IMR-90 (cell line): Measurements from ENCODE around the gene VPREB3. TPM values are rescaled to one million over a fixed set of nuclear protein-coding genes. Genes with fewer than 3 reads are reported as not detected.

Experiments
- ATAC-seq: fragments of 200-7000 bp; cut with Tn5 transposase; 2 replicates; pipeline ENCODE4 v1.9.1; 2020; ENCODE audit warnings: low read depth, mild to moderate bottlenecking, moderate library complexity
- BruUV-seq: library from RNA; stranded (reverse); fragments of 400-500 nt; replicated peaks from 2 replicates; lab custom pipeline; 2021; lab: Mats Ljungman, UMichigan
- CTCF ChIA-PET: fragments of 300-600 bp; formaldehyde crosslinking; extraction: SDS; loops from one replicate; lab custom pipeline; 2021; ENCODE audit warnings: antibody characterized with exemption; lab: Yijun Ruan, JAX
- POLR2A ChIA-PET: fragments of 300-600 bp; sonication (Branson Sonifier 250); formaldehyde crosslinking; loops from one replicate; lab custom pipeline; 2022; ENCODE audit warnings: antibody characterized with exemption; ENCODE audit not compliant: unreplicated experiment; lab: Charles Lee
- DNase-seq: peaks from one replicate; pipeline ENCODE4 v3.0.0; 2013
- H2AFZ ChIP-seq: replicated peaks from 2 replicates; pipeline ENCODE3; 2013; ENCODE audit warnings: low read length, mild to moderate bottlenecking; ENCODE audit not compliant: poor library complexity
- H2AK5ac ChIP-seq: 2 replicates; pipeline ENCODE4 v1.6.1; 2013; ENCODE audit warnings: low read depth, low read length, inconsistent platforms
- H2AK9ac ChIP-seq: replicated peaks from 2 replicates; pipeline ENCODE3; 2013; ENCODE audit warnings: mild to moderate bottlenecking, low read depth, low read length, moderate library complexity; ENCODE audit not compliant: poor library complexity
- H2BK120ac ChIP-seq: 2 replicates; pipeline ENCODE4 v1.6.1; 2013; ENCODE audit warnings: low read depth, low read length, inconsistent platforms
- H2BK15ac ChIP-seq: 3 replicates; pipeline ENCODE4 v1.6.1; 2013; ENCODE audit warnings: low read depth, low read length, inconsistent platforms
- H2BK20ac ChIP-seq: 2 replicates; pipeline ENCODE4 v1.6.1; 2013; ENCODE audit warnings: low read depth, mild to moderate bottlenecking, inconsistent platforms, low read length, moderate library complexity
- H2BK5ac ChIP-seq: 2 replicates; pipeline ENCODE4 v1.6.1; 2013; ENCODE audit warnings: mild to moderate bottlenecking, low read depth, low read length, inconsistent platforms; ENCODE audit not compliant: poor library complexity, severe bottlenecking
- H3K14ac ChIP-seq: replicated peaks from 2 replicates; pipeline ENCODE4 v1.6.1; 2013; ENCODE audit warnings: low read depth, low read length, inconsistent platforms
- H3K18ac ChIP-seq: 2 replicates; pipeline ENCODE4 v1.6.1; 2013; ENCODE audit warnings: low read depth, low read length, control low read depth
- H3K23ac ChIP-seq: 2 replicates; pipeline ENCODE4 v1.6.1; 2013; ENCODE audit warnings: low read depth, low read length, inconsistent platforms
- H3K27ac ChIP-seq: 2 replicates; pipeline ENCODE4 v1.5.1; 2013; ENCODE audit warnings: mild to moderate bottlenecking, control low read depth, low read length; ENCODE audit not compliant: insufficient read depth
- H3K27me3 ChIP-seq: 2 replicates; pipeline ENCODE4 v1.6.1; 2013; ENCODE audit warnings: low read length; ENCODE audit not compliant: control insufficient read depth, insufficient read depth
- H3K36me3 ChIP-seq: 2 replicates; pipeline ENCODE4 v1.6.1; 2013; ENCODE audit warnings: low read length, mixed read lengths; ENCODE audit not compliant: control insufficient read depth, insufficient read depth
- H3K4ac ChIP-seq: 2 replicates; pipeline ENCODE4 v1.6.1; 2013; ENCODE audit warnings: low read depth, low read length, inconsistent platforms
- H3K4me1 ChIP-seq: 2 replicates; pipeline ENCODE4 v1.6.1; 2013; ENCODE audit warnings: low read length, mixed read lengths; ENCODE audit not compliant: control insufficient read depth, insufficient read depth
- H3K4me2 ChIP-seq: 2 replicates; pipeline ENCODE4 v1.6.1; 2013; ENCODE audit warnings: low read depth, mild to moderate bottlenecking, control low read depth, low read length, moderate library complexity
- H3K4me3 ChIP-seq: 2 replicates; pipeline ENCODE4 v1.5.1; 2013; ENCODE audit warnings: low read depth, mild to moderate bottlenecking, control low read depth, low read length, moderate library complexity; ENCODE audit not compliant: insufficient read depth
- H3K56ac ChIP-seq: 2 replicates; pipeline ENCODE4 v1.6.1; 2013; ENCODE audit warnings: low read length, inconsistent platforms; ENCODE audit not compliant: insufficient read depth; ENCODE audit errors: extremely low read depth
- H3K79me1 ChIP-seq, 2 experiments: 2 replicates each; pipeline ENCODE4 v1.6.1; 2013; ENCODE audit warnings: low read length in 2 of 2, inconsistent platforms in 1 of 2, low read depth in 1 of 2
- H3K9ac ChIP-seq: 2 replicates; pipeline ENCODE4 v1.6.1; 2013; ENCODE audit warnings: low read depth, low read length, control low read depth
- H3K9me1 ChIP-seq: 2 replicates; pipeline ENCODE4 v1.6.1; 2013; ENCODE audit warnings: low read length, inconsistent platforms; ENCODE audit not compliant: insufficient read depth
- H3K9me3 ChIP-seq: 2 replicates; pipeline ENCODE4 v1.6.1; 2013; ENCODE audit warnings: low read length; ENCODE audit not compliant: control insufficient read depth, insufficient read depth
- H4K20me1 ChIP-seq: 2 replicates; pipeline ENCODE4 v1.6.1; 2013; ENCODE audit warnings: low read length, inconsistent platforms; ENCODE audit not compliant: insufficient read depth
- H4K5ac ChIP-seq: 2 replicates; pipeline ENCODE4 v1.6.1; 2013; ENCODE audit warnings: mild to moderate bottlenecking, low read depth, low read length, control low read depth
- H4K8ac ChIP-seq, 2 experiments: 2 replicates each; pipeline ENCODE4 v1.6.1; 2013; ENCODE audit warnings: low read depth in 2 of 2, low read length in 2 of 2, control low read depth in 1 of 2, inconsistent platforms in 1 of 2
- H4K91ac ChIP-seq: 2 replicates; pipeline ENCODE4 v1.6.1; 2013; ENCODE audit warnings: low read depth, low read length, inconsistent platforms; ENCODE audit not compliant: insufficient read depth
- BHLHE40 ChIP-seq: fragments of 150-350 bp; IDR thresholded peaks from 2 replicates; pipeline ENCODE4 v1.6.1; 2016; ENCODE audit warnings: mild to moderate bottlenecking, low read depth, low read length
- CEBPB ChIP-seq: IDR thresholded peaks from 2 replicates; pipeline ENCODE4 v1.6.1; 2012; ENCODE audit warnings: low read depth, low read length, improper control_type of control experiment
- CHD1 ChIP-seq: IDR thresholded peaks from 2 replicates; pipeline ENCODE4 v1.6.1; 2012; ENCODE audit warnings: low read depth, low read length, improper control_type of control experiment
- ELK1 ChIP-seq: fragments of 150-350 bp; IDR thresholded peaks from 2 replicates; pipeline ENCODE4 v1.6.1; 2016; ENCODE audit warnings: low read depth, mild to moderate bottlenecking, low read length, moderate library complexity, borderline replicate concordance
- FOS ChIP-seq: fragments of 150-350 bp; IDR thresholded peaks from 2 replicates; pipeline ENCODE4 v1.6.1; 2016; ENCODE audit warnings: low read depth, low read length
- MAFK ChIP-seq: IDR thresholded peaks from 2 replicates; pipeline ENCODE4 v1.6.1; 2012; ENCODE audit warnings: low read depth, low read length, improper control_type of control experiment
- MAZ ChIP-seq: IDR thresholded peaks from 2 replicates; pipeline ENCODE4 v1.6.1; 2012; ENCODE audit warnings: low read depth, mild to moderate bottlenecking, low read length, improper control_type of control experiment, moderate library complexity, borderline replicate concordance
- MXI1 ChIP-seq: IDR thresholded peaks from 2 replicates; pipeline ENCODE4 v1.6.1; 2012; ENCODE audit warnings: low read depth, mild to moderate bottlenecking, low read length, moderate library complexity, borderline replicate concordance
- NFE2L2 ChIP-seq: fragments of 150-350 bp; IDR thresholded peaks from 2 replicates; pipeline ENCODE4 v1.6.1; 2016; ENCODE audit warnings: low read depth, mild to moderate bottlenecking, low read length
- POLR2A ChIP-seq: IDR thresholded peaks from 2 replicates; pipeline ENCODE4 v1.6.1; 2012; ENCODE audit warnings: mild to moderate bottlenecking, low read depth, low read length
- RCOR1 ChIP-seq: IDR thresholded peaks from 2 replicates; pipeline ENCODE4 v1.6.1; 2012; ENCODE audit warnings: mild to moderate bottlenecking, low read length, improper control_type of control experiment; ENCODE audit not compliant: insufficient replicate concordance
- RFX5 ChIP-seq: IDR thresholded peaks from 2 replicates; pipeline ENCODE4 v1.8.0; 2012; ENCODE audit warnings: low read depth, mild to moderate bottlenecking, low read length, moderate library complexity
- SMC3 ChIP-seq: fragments of 150-350 bp; IDR thresholded peaks from 2 replicates; pipeline ENCODE4 v1.6.1; 2016; ENCODE audit warnings: low read depth, mild to moderate bottlenecking, antibody characterized with exemption, low read length, moderate library complexity
- WGBS, 2 experiments: methylation state at CpG; one replicate each; pipeline versions ENCODE4 v1.1.5 to v1.1.7; 2013; ENCODE audit warnings: missing lambda C conversion rate in 2 of 2; ENCODE audit not compliant: insufficient read length in 1 of 2; ENCODE audit errors: extremely low coverage in 2 of 2; 5-methylcytosine and 5-hydroxymethylcytosine counted together
- dilution Hi-C: fragments of 300-500 bp; cut with HindIII; formaldehyde crosslinking; loops from one replicate; pipeline ENCODE4 v1.14.3; 2018; ENCODE audit warnings: low sequenced_read_pairs; ENCODE audit not compliant: unreplicated experiment
- in situ Hi-C: fragments of 300-500 bp; cut with MboI; formaldehyde crosslinking; loops from 3 replicates; pipeline ENCODE4 v1.14.3; 2019; ENCODE audit warnings: low sequenced_read_pairs, inconsistent platforms, mixed read lengths
- intact Hi-C: fragments of 100-400 bp; cut with micrococcal nuclease; formaldehyde crosslinking; loops from 2 replicates; pipeline ENCODE4 v1.10.0; 2022
- polyA plus RNA-seq, 3 experiments: library from polyadenylated mRNA; depleted of rRNA; stranded (reverse); fragments of >200 nt; gene quantifications; 2 replicates each; pipeline ENCODE4 v1.2.3, GENCODE V29; 2012; ENCODE audit warnings: low replicate concordance in 1 of 3
- total RNA-seq: library from RNA; depleted of rRNA; stranded (reverse); fragments of >200 nt; gene quantifications from 2 replicates; pipeline ENCODE4 v1.2.3, GENCODE V29; 2012
- TF ChIP-seq, protein P1 (sequence below): fragments of 150-350 bp; IDR thresholded peaks from 2 replicates; pipeline ENCODE4 v1.6.1; 2017; ENCODE audit warnings: mild to moderate bottlenecking, antibody characterized with exemption, low read length, low read depth

The VPREB3 gene
- total and polyA plus RNA-seq, 2 of the 4 experiments (the other 2 are of a cell fraction), result not detected

- H2BK15ac ChIP-seq, result peak within 1 kb of the TSS; percentile 53; the same call in 2 of the 3 replicates
- DNase-seq (peak; percentile 29), ATAC-seq (peak; percentile 88)
- H3K4ac ChIP-seq, result peak within 1 kb of the TSS; percentile 79
- peak within 1 kb of the TSS; percentile 35 for H2BK5ac ChIP-seq
- peak within 1 kb of the TSS; percentile 57 for H4K91ac ChIP-seq
- H3K27ac ChIP-seq, result no peak within 1 kb of the TSS; the same call in 1 of the 2 replicates
- H3K27me3 ChIP-seq, result no peaks in the 10 kb centered on the region
- H3K56ac ChIP-seq, result peak within 1 kb of the TSS; percentile 17; the same call in 1 of the 2 replicates
- no peaks in the 10 kb centered on the region for H4K20me1 ChIP-seq
- H2AK9ac ChIP-seq, result peak within 1 kb of the TSS; percentile 1
- no peaks in the 10 kb centered on the region for H3K9me3 ChIP-seq
- 62% methylated on average over 4 of the region's 23 CpGs; no CpG with 5 or more reads in 1 of the 2 experiments for WGBS, 2 experiments
- ChIA-PET CTCF (no interaction called here), POLR2A (no interaction called here)
- H4K8ac ChIP-seq, result peak within 1 kb of the TSS; percentile 89 to 96
- in situ Hi-C loops, result no loop called here
- H2AK5ac ChIP-seq, result peak within 1 kb of the TSS; percentile 90
- no peak within 1 kb of the TSS for H3K9ac ChIP-seq
- H4K5ac ChIP-seq, result peak within 1 kb of the TSS; percentile 89
- BruUV-seq, result no TSS peak
- peak within 1 kb of the TSS; percentile 80 for H2BK120ac ChIP-seq
- H3K23ac ChIP-seq, result peak within 1 kb of the TSS; percentile 29; the same call in 1 of the 2 replicates
- 0 out of 2 replicates have a peak, but pooled peaks cover 7% of the 10 kb centered on the region for H3K9me1 ChIP-seq
- peak within 1 kb of the TSS; percentile 83 for H2AFZ ChIP-seq
- H3K79me1 ChIP-seq, result no peaks in the 10 kb centered on the region
- H3K4me2 ChIP-seq, result peak within 1 kb of the TSS; percentile 59
- intact Hi-C loops, result no loop called here
- peak within 1 kb of the TSS; percentile 78; the same call in 1 of the 2 replicates for H3K18ac ChIP-seq
- peaks cover 8% of the 10 kb centered on the region for H3K4me1 ChIP-seq
- dilution Hi-C loops, result no loop called here
- no peaks in the 10 kb centered on the region for H3K36me3 ChIP-seq
- no peak within 1 kb of the TSS for H3K4me3 ChIP-seq
- 0 out of 2 replicates have a peak within 1 kb of the TSS, but pooled peaks have one; percentile 26 for H2BK20ac ChIP-seq
- peak within 1 kb of the TSS; percentile 53 for H3K14ac ChIP-seq
- TF ChIP-seq CHD1, result no peak
- TF ChIP-seq NFE2L2, result no peak
- TF ChIP-seq RCOR1, result no peak
- no peak for TF ChIP-seq POLR2A
- TF ChIP-seq CEBPB, result no peak
- no peak for TF ChIP-seq FOS
- TF ChIP-seq, protein P1, sequence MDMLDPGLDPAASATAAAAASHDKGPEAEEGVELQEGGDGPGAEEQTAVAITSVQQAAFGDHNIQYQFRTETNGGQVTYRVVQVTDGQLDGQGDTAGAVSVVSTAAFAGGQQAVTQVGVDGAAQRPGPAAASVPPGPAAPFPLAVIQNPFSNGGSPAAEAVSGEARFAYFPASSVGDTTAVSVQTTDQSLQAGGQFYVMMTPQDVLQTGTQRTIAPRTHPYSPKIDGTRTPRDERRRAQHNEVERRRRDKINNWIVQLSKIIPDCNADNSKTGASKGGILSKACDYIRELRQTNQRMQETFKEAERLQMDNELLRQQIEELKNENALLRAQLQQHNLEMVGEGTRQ, result no peak
- TF ChIP-seq MXI1, result no peak
- no peak for TF ChIP-seq ELK1
- no peak for TF ChIP-seq MAZ
- no peak for TF ChIP-seq BHLHE40
- no peak for TF ChIP-seq SMC3
- no peak for TF ChIP-seq MAFK
- TF ChIP-seq RFX5, result no peak
Measured at GRCh38 chr22:23762842-23763578, 8.8 kb upstream of the VPREB3 start, which contains the start of gene C22orf15. TSS of gene C22orf15 (plus strand) at chr22:23762990. CDS start at chr22:23763307, 317 bp downstream.
